AG04449 (cell line): Measurements from ENCODE around the gene TBCK.

Experiments used
- CTCF ChIA-PET: fragments of 350-600 bp; formaldehyde crosslinking; extraction: SDS; loops from one replicate; lab custom pipeline; 2021; ENCODE audit warnings: antibody characterized with exemption; lab: Yijun Ruan, JAX
- POLR2A ChIA-PET: fragments of 400-600, 350-600 bp; formaldehyde crosslinking; extraction: SDS; loops from one replicate; lab custom pipeline; 2020; ENCODE audit warnings: antibody characterized with exemption, inconsistent platforms; lab: Yijun Ruan, JAX
- DNase-seq: peaks from one replicate; pipeline ENCODE4 v3.0.0-alpha.2; 2010; ENCODE audit warnings: low read depth, low spot score
- H3K4me3 ChIP-seq: 2 replicates; pipeline ENCODE4 v1.5.1; 2011; ENCODE audit warnings: low read depth, mild to moderate bottlenecking, control low read depth, low read length
- CTCF ChIP-seq: IDR thresholded peaks from one replicate; pipeline ENCODE4 v1.5.1; 2011; ENCODE audit warnings: mild to moderate bottlenecking, moderate library complexity, low read length, control low read depth, inconsistent platforms; ENCODE audit not compliant: insufficient read depth; ENCODE audit errors: missing control alignments

Gene TBCK

GRCh38 chr4:106109929-106110328, 206.1 kb downstream of the TBCK start:
- CTCF ChIA-PET = no interaction called here
- H3K4me3 ChIP-seq = no peak overlapping the region
- no peak for DNase-seq
- TF ChIP-seq CTCF = no peak
- POLR2A ChIA-PET = no interaction called here

DNA sequence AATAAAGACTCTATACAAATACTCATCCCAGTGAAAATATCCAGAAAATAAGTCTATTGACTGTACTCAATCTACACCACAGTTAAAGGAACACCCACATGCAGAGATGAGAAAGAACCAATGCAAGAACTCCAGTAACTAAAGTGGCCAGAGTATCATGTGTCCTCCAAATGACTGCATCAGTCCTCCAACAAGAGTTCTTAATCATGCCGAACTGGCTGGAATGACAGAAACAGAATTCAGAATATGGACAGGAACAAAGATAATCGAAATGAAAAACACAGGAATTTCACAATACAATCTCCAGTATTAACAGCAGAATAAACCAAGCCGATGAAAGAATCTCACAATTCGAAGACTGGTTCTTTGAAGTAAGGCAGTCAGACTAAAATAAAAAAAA, 210.3 kb downstream of the TBCK start:
- ChIA-PET CTCF (no interaction called here), POLR2A (no interaction called here)
- TF ChIP-seq CTCF = no peak

GRCh38 chr4:106104276-106104675, 211.7 kb downstream of the TBCK start:
- DNase-seq = no peak
- H3K4me3 ChIP-seq = no peak overlapping the region
- POLR2A ChIA-PET = no interaction called here
- no peak for TF ChIP-seq CTCF
- CTCF ChIA-PET = no interaction called here

More for the DNA sequence above, 210.3 kb downstream of the TBCK start:
- DNase-seq = no peak
- H3K4me3 ChIP-seq = no peak overlapping the region

- ChIA-PET CTCF (no interaction called here), POLR2A (no interaction called here)
- H3K4me3 ChIP-seq = no peak overlapping the region
- no peak for TF ChIP-seq CTCF
- no peak for DNase-seq
Observed at GRCh38 chr4:106096454-106096853, 219.6 kb downstream of the TBCK start.

- no peak for DNase-seq
- TF ChIP-seq CTCF = no peak
- H3K4me3 ChIP-seq = no peak overlapping the region
- ChIA-PET CTCF (no interaction called here), POLR2A (no interaction called here)
Observed at GRCh38 chr4:106095408-106095807, 220.6 kb downstream of the TBCK start.

DNA sequence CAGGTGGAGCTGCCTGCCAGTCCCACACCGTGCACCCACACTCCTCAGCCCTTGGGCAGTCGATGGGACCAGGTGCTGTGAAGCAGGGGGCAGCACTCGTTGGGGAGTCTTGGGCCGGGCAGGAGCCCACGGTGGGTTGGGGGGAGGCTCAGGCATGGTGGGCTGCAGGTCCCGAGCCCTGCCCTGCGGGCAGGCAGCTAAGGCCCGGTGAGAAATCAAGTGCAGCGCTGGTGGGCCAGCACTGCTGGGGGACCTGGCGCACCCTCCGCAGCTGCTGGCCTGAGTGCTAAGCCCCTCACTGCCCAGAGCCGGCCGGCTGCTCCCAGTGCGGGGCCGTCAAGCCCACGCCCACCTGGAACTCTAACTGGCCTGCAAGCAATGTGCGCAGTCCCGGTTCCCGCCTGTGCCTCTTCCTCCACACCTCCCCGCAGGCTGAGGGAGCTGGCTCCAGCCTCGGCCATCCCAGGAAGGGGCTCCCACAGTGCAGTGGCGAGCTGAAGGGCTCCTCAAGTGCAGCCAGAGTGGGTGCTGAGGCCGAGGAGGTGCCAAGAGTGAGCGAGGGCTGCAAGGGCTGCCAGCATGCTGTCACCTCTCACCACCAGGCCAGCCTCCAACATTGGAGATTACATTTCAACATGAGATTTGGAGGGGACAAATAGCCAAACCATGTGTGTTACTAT, 223.5 kb downstream of the TBCK start:
- DNase-seq = no peak
- TF ChIP-seq CTCF = no peak
- CTCF ChIA-PET = no interaction called here
- POLR2A ChIA-PET = no interaction called here
- H3K4me3 ChIP-seq = no peak overlapping the region
